GM23248 (cell line): Measurements from ENCODE around the gene ZMAT3. TPM values are rescaled to one million over a fixed set of nuclear protein-coding genes. Genes with fewer than 3 reads are reported as not detected.
A peak's percentile ranks its signal among the peaks of the same experiment; 100 is the strongest.
"Not testable (repeated sequence)": the region's sequence is repeated elsewhere in the genome, so short reads cannot be mapped to it uniquely, and the experiment has no call there.

ENCODE experiments used
- DNase-seq: peaks from one replicate; pipeline ENCODE4 v3.0.0-alpha.2; 2015
- H2AFZ ChIP-seq: fragments of 200-600 bp; sonication (generic); 2 replicates; pipeline ENCODE4 v1.6.1; 2016; ENCODE audit warnings: antibody characterized with exemption
- H3F3A ChIP-seq: fragments of 200-600 bp; sonication (generic); 2 replicates; pipeline ENCODE4 v1.6.1; 2016; ENCODE audit warnings: mild to moderate bottlenecking, antibody characterized with exemption, mixed run types; ENCODE audit not compliant: insufficient read depth
- H3K27ac ChIP-seq: fragments of 200-600 bp; sonication (generic); 2 replicates; pipeline ENCODE4 v1.5.1; 2016; ENCODE audit warnings: mild to moderate bottlenecking
- H3K27me3 ChIP-seq: fragments of 200-600 bp; sonication (generic); replicated peaks from 2 replicates; pipeline ENCODE4 v1.6.1; 2016; ENCODE audit warnings: mild to moderate bottlenecking; ENCODE audit not compliant: insufficient read depth
- H3K36me3 ChIP-seq: fragments of 200-600 bp; sonication (generic); 2 replicates; pipeline ENCODE4 v1.6.1; 2016; ENCODE audit warnings: low read depth, mild to moderate bottlenecking
- H3K4me1 ChIP-seq: fragments of 200-600 bp; sonication (generic); 2 replicates; pipeline ENCODE4 v1.6.1; 2016; ENCODE audit warnings: mild to moderate bottlenecking; ENCODE audit not compliant: insufficient read depth
- H3K4me2 ChIP-seq: fragments of 200-600 bp; sonication (generic); one replicate; pipeline ENCODE4 v1.6.1; 2016; ENCODE audit warnings: mild to moderate bottlenecking; ENCODE audit not compliant: unreplicated experiment
- H3K4me3 ChIP-seq: fragments of 200-600 bp; sonication (generic); 2 replicates; pipeline ENCODE4 v1.5.1; 2016; ENCODE audit warnings: mild to moderate bottlenecking
- H3K79me2 ChIP-seq: fragments of 200-600 bp; sonication (generic); 2 replicates; pipeline ENCODE4 v1.6.1; 2016; ENCODE audit warnings: mild to moderate bottlenecking; ENCODE audit not compliant: insufficient read depth
- H3K9ac ChIP-seq: fragments of 200-600 bp; sonication (generic); 2 replicates; pipeline ENCODE4 v1.6.1; 2016; ENCODE audit warnings: mild to moderate bottlenecking
- H3K9me2 ChIP-seq: fragments of 200-600 bp; sonication (generic); 2 replicates; pipeline ENCODE4 v1.6.1; 2016; ENCODE audit warnings: mixed run types, mild to moderate bottlenecking, moderate library complexity; ENCODE audit not compliant: insufficient read depth
- H3K9me3 ChIP-seq: fragments of 200-600 bp; sonication (generic); one replicate; pipeline ENCODE4 v1.6.1; 2017; ENCODE audit warnings: low read depth
- H4K20me1 ChIP-seq: fragments of 200-600 bp; sonication (generic); 2 replicates; pipeline ENCODE4 v1.6.0; 2016; ENCODE audit not compliant: insufficient read depth
- EZH2 ChIP-seq: fragments of 200-600 bp; sonication (generic); IDR thresholded peaks from 2 replicates; pipeline ENCODE4 v1.6.1; 2018; ENCODE audit warnings: antibody characterized with exemption, mild to moderate bottlenecking; ENCODE audit not compliant: insufficient read depth, poor library complexity, severe bottlenecking
- EZH2phosphoT487 ChIP-seq: fragments of 200-600 bp; sonication (generic); IDR thresholded peaks from 2 replicates; pipeline ENCODE4 v1.6.1; 2018; ENCODE audit warnings: antibody characterized with exemption, moderate library complexity, mild to moderate bottlenecking, low read depth; ENCODE audit not compliant: insufficient read depth
- whole genome bisulfite sequencing, 2 experiments: methylation state at CpG; one replicate each; pipeline ENCODE4 v1.1.6; 2015 to 2017; ENCODE audit warnings: low lambda C conversion rate in 2 of 2, low coverage in 1 of 2; ENCODE audit errors: missing lambda C conversion rate in 2 of 2; 5-methylcytosine and 5-hydroxymethylcytosine counted together
- in situ Hi-C: fragments of 300-500 bp; cut with MboI; formaldehyde crosslinking; loops from 2 replicates; pipeline ENCODE4 v1.15.0; 2020
- polyA plus RNA-seq: library from polyadenylated mRNA; unstranded; fragments of >200 nt; fragmentation: Nextera tagmentation; extraction: Ambion mirVana; gene quantifications from 2 replicates; pipeline ENCODE4 v1.2.1, GENCODE V29; 2016
- total RNA-seq: library from RNA; depleted of rRNA; stranded (reverse); fragments of >200 nt; shearing (Covaris generic); gene quantifications from 2 replicates; pipeline ENCODE4 v1.2.3, GENCODE V29; 2014; rRNA removed

ZMAT3 gene
- total RNA-seq (23.6 and 24.8 TPM in 2 replicates), polyA plus RNA-seq (37.8 and 40.1 TPM in 2 replicates)

- peak within 1 kb of the TSS; percentile 84 for H3K27ac ChIP-seq
- H3K4me3 ChIP-seq, result peak within 1 kb of the TSS; percentile 85
- H3K9ac ChIP-seq, result peak within 1 kb of the TSS; percentile 86
- H3K4me1 ChIP-seq, result peaks cover 14% of the 10 kb centered on the region
- peaks cover 8% of the 10 kb centered on the region; the same call in 1 of the 2 replicates for H3K36me3 ChIP-seq
- in situ Hi-C loops, result no loop called here
- DNase-seq, result peak; percentile 92
- H3K4me2 ChIP-seq, result peak within 1 kb of the TSS; percentile 99
- 1 to 3% methylated on average over 51 to 73 of the region's 80 CpGs for WGBS, 2 experiments
- H2AFZ ChIP-seq, result peak within 1 kb of the TSS; percentile 90
- H3K9me3 ChIP-seq, result no peaks in the 10 kb centered on the region
- 0 out of 2 replicates have a peak, but pooled peaks cover 4% of the 10 kb centered on the region for H3F3A ChIP-seq
- H4K20me1 ChIP-seq, result no peaks in the 10 kb centered on the region
- no peak for TF ChIP-seq EZH2phosphoT487
- TF ChIP-seq EZH2, result no peak
- H3K9me2 ChIP-seq, result no peaks in the 10 kb centered on the region
- no peaks in the 10 kb centered on the region for H3K27me3 ChIP-seq
- H3K79me2 ChIP-seq, result peaks cover 49% of the 10 kb centered on the region
These were observed at the start of gene ZMAT3 for GRCh38 chr3:179071323-179072099. ZMAT3 (minus strand) TSS chr3:179071809; CDS start chr3:179067752, 4,057 bp downstream.

- DNase-seq, result peak; percentile 2
- TF ChIP-seq EZH2phosphoT487 (no peak), EZH2 (no peak)
- 31 to 32% methylated on average over 2 of the region's 2 CpGs for WGBS, 2 experiments
- Histone ChIP-seq H4K20me1 (no peaks in the 10 kb centered on the region), H3K27ac (no peak overlapping the region), H3K36me3 (no peaks in the 10 kb centered on the region), H3K9me3 (no peaks in the 10 kb centered on the region), H3K4me2 (no peak overlapping the region), H3F3A (peaks cover 6% of the 10 kb centered on the region; the same call in 1 of the 2 replicates), H2AFZ (no peak overlapping the region), H3K4me3 (no peak overlapping the region), H3K79me2 (no peaks in the 10 kb centered on the region), H3K27me3 (no peaks in the 10 kb centered on the region), H3K9ac (no peak overlapping the region), H3K9me2 (no peaks in the 10 kb centered on the region), H3K4me1 (peaks cover 16% of the 10 kb centered on the region)
- in situ Hi-C loops, result no loop called here
These were observed 45.2 kb upstream of the ZMAT3 start for GRCh38 chr3:179116816-179117215.

GRCh38 chr3:179115444-179115843 lies 43.8 kb upstream of the ZMAT3 start:
- H3K9me3 ChIP-seq, H3K36me3 ChIP-seq, H3K79me2 ChIP-seq, H3F3A ChIP-seq, H3K27ac ChIP-seq, H3K9ac ChIP-seq, in situ Hi-C loops, H3K27me3 ChIP-seq, H3K9me2 ChIP-seq, H4K20me1 ChIP-seq, H3K4me3 ChIP-seq: not testable (repeated sequence)
- DNase-seq, result peak; percentile 27
- Histone ChIP-seq H2AFZ (peak overlapping the region; percentile 41), H3K4me2 (peak overlapping the region; percentile 13), H3K4me1 (peaks cover 16% of the 10 kb centered on the region)
- 72 to 73% methylated on average over 1 of the region's 1 CpG for WGBS, 2 experiments

GRCh38 chr3:179113903-179114302 lies 42.3 kb upstream of the ZMAT3 start:
- Histone ChIP-seq H3K9me2 (no peaks in the 10 kb centered on the region), H3K27ac (no peak overlapping the region), H3F3A (peaks cover 8% of the 10 kb centered on the region; the same call in 1 of the 2 replicates), H3K4me3 (no peak overlapping the region), H3K27me3 (no peaks in the 10 kb centered on the region), H3K4me1 (peaks cover 16% of the 10 kb centered on the region), H4K20me1 (no peaks in the 10 kb centered on the region), H2AFZ (no peak overlapping the region), H3K36me3 (no peaks in the 10 kb centered on the region), H3K4me2 (no peak overlapping the region), H3K79me2 (no peaks in the 10 kb centered on the region), H3K9ac (no peak overlapping the region), H3K9me3 (no peaks in the 10 kb centered on the region)
- peak; percentile 5 for DNase-seq
- TF ChIP-seq EZH2phosphoT487 (no peak), EZH2 (no peak)
- 23 to 32% methylated on average over 2 of the region's 2 CpGs for WGBS, 2 experiments
- in situ Hi-C loops, result no loop called here
